Hepatocyte (in vitro differentiated cells): ENCODE measurements around the gene LHFPL2.

ENCODE experiments used
- EZH2 ChIP-seq: fragments of 200-600 bp; sonication (generic); IDR thresholded peaks from 2 replicates; pipeline ENCODE4 v1.6.1; 2016; ENCODE audit warnings: antibody characterized with exemption, mild to moderate bottlenecking, borderline replicate concordance
- EZH2phosphoT487 ChIP-seq: fragments of 200-600 bp; sonication (generic); IDR thresholded peaks from one replicate; pipeline ENCODE4 v1.6.1; 2018; ENCODE audit warnings: antibody characterized with exemption, mild to moderate bottlenecking, low read depth, moderate library complexity; ENCODE audit not compliant: unreplicated experiment, severe bottlenecking
- TF ChIP-seq, protein P1 (sequence below): fragments of 200-600 bp; sonication (generic); IDR thresholded peaks from 2 replicates; pipeline ENCODE4 v1.5.1; 2016; ENCODE audit warnings: antibody characterized with exemption, mild to moderate bottlenecking; ENCODE audit not compliant: poor library complexity

GRCh38 chr5:78631931-78632330 lies 16.6 kb downstream of the LHFPL2 start:
- TF ChIP-seq, protein P1, sequence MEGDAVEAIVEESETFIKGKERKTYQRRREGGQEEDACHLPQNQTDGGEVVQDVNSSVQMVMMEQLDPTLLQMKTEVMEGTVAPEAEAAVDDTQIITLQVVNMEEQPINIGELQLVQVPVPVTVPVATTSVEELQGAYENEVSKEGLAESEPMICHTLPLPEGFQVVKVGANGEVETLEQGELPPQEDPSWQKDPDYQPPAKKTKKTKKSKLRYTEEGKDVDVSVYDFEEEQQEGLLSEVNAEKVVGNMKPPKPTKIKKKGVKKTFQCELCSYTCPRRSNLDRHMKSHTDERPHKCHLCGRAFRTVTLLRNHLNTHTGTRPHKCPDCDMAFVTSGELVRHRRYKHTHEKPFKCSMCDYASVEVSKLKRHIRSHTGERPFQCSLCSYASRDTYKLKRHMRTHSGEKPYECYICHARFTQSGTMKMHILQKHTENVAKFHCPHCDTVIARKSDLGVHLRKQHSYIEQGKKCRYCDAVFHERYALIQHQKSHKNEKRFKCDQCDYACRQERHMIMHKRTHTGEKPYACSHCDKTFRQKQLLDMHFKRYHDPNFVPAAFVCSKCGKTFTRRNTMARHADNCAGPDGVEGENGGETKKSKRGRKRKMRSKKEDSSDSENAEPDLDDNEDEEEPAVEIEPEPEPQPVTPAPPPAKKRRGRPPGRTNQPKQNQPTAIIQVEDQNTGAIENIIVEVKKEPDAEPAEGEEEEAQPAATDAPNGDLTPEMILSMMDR: no peak
- no peak for TF ChIP-seq EZH2
- no peak for TF ChIP-seq EZH2phosphoT487
